Naive B cell (primary cell): Measurements from ENCODE around the gene ETV5. TPM values are rescaled to one million over a fixed set of nuclear protein-coding genes. Genes with fewer than 3 reads are reported as not detected.

ENCODE experiments used
- ATAC-seq, 2 donors: fragments of 150-1000 bp; cut with Tn5 transposase; 2 replicates each; pipeline ENCODE4 v1.10.0; 2021; ENCODE audit warnings: low read depth in 2 of 2, mild to moderate bottlenecking in 2 of 2, moderate library complexity in 2 of 2
- DNase-seq: peaks from one replicate; pipeline ENCODE4 v3.0.0; 2022
- H3K27ac Mint-ChIP-seq, 6 donors: one replicate each; pipeline ENCODE4 v1.8.0; 2020 to 2022; ENCODE audit warnings: mild to moderate bottlenecking in 6 of 6, mixed read lengths in 6 of 6, moderate library complexity in 5 of 6, inconsistent platforms in 2 of 6
- H3K27me3 Mint-ChIP-seq, 3 donors: one replicate each; pipeline ENCODE4 v1.8.0; 2021 to 2022; ENCODE audit warnings: mixed read lengths in 3 of 3, mild to moderate bottlenecking in 1 of 3
- H3K36me3 Mint-ChIP-seq, 2 donors: one replicate each; pipeline ENCODE4 v1.8.0; 2020 to 2022; ENCODE audit warnings: mixed read lengths in 2 of 2, inconsistent platforms in 1 of 2, mild to moderate bottlenecking in 1 of 2
- H3K4me1 Mint-ChIP-seq, 3 donors: one replicate each; pipeline ENCODE4 v1.8.0; 2020 to 2022; ENCODE audit warnings: mixed read lengths in 3 of 3, inconsistent platforms in 1 of 3, mild to moderate bottlenecking in 1 of 3, moderate library complexity in 1 of 3
- H3K4me3 Mint-ChIP-seq, 8 donors: one replicate each; pipeline ENCODE4 v1.8.0; 2020 to 2022; ENCODE audit warnings: mild to moderate bottlenecking in 8 of 8, mixed read lengths in 8 of 8, moderate library complexity in 8 of 8, inconsistent platforms in 2 of 8
- H3K9me3 Mint-ChIP-seq, 7 donors: one replicate each; pipeline ENCODE4 v1.8.0; 2020 to 2022; ENCODE audit warnings: mixed read lengths in 7 of 7, mild to moderate bottlenecking in 5 of 7, inconsistent platforms in 2 of 7, moderate library complexity in 1 of 7
- polyA plus RNA-seq, 6 donors: library from polyadenylated mRNA; unstranded; fragments of 300-500 nt; fragmentation: Illumina TruSeq; gene quantifications; one replicate each; pipeline ENCODE4 v1.2.3, GENCODE V29; 2021; ENCODE audit warnings: low read depth in 6 of 6

The ETV5 gene
- polyA plus RNA-seq, 6 donors from 2014 or later: 0.96 to 1.7 (median 1.1) TPM

GRCh38 chr3:186117521-186118134, 8.7 kb upstream of the ETV5 start:
- H3K9me3 Mint-ChIP-seq: peaks cover 0 to 2% (median 0%) of the 10 kb centered on the region in 7 donors
- no peak for ATAC-seq
- no peak overlapping the region for H3K27ac Mint-ChIP-seq
- H3K4me1 Mint-ChIP-seq: no peaks in the 10 kb centered on the region
- DNase-seq: no peak
- peaks cover 52 to 89% (median 82%) of the 10 kb centered on the region in 3 donors for H3K27me3 Mint-ChIP-seq
- no peaks in the 10 kb centered on the region for H3K36me3 Mint-ChIP-seq
- no peak overlapping the region for H3K4me3 Mint-ChIP-seq

- H3K4me1 Mint-ChIP-seq: peaks cover 7 to 12% (median 8%) of the 10 kb centered on the region in 3 donors
- no peak overlapping the region for H3K27ac Mint-ChIP-seq
- H3K9me3 Mint-ChIP-seq: peaks cover 0 to 4% (median 0%) of the 10 kb centered on the region in 7 donors
- no peak overlapping the region for H3K4me3 Mint-ChIP-seq
- peaks cover 64 to 97% (median 92%) of the 10 kb centered on the region in 3 donors for H3K27me3 Mint-ChIP-seq
- ATAC-seq (no peak), DNase-seq (no peak)
- H3K36me3 Mint-ChIP-seq: no peaks in the 10 kb centered on the region
Observed at GRCh38 chr3:186115239-186115996, 6.5 kb upstream of the ETV5 start.

GRCh38 chr3:186110975-186111974, 2.4 kb upstream of the ETV5 start:
- Mint-ChIP-seq H3K4me1 (peaks cover 35 to 40% (median 38%) of the 10 kb centered on the region in 3 donors), H3K27me3 (peaks cover 58 to 94% (median 78%) of the 10 kb centered on the region in 3 donors), H3K27ac (peak overlapping the region in 3 of 6 donors; percentile 42 to 63 (median 59)), H3K4me3 (peak overlapping the region in 7 of 8 donors; percentile 0 to 100 (median 85)), H3K36me3 (no peaks in the 10 kb centered on the region), H3K9me3 (peaks cover 0 to 4% (median 0%) of the 10 kb centered on the region in 7 donors)
- DNase-seq (no peak), ATAC-seq (no peak)

GRCh38 chr3:186109897-186110803, 1.3 kb upstream of the ETV5 start:
- DNase-seq: no peak
- H3K27ac Mint-ChIP-seq: peak overlapping the region in 4 of 6 donors; percentile 29 to 69 (median 56)
- peaks cover 58 to 90% (median 74%) of the 10 kb centered on the region in 3 donors for H3K27me3 Mint-ChIP-seq
- no peaks in the 10 kb centered on the region for H3K36me3 Mint-ChIP-seq
- no peak for ATAC-seq
- peak overlapping the region; percentile 84 to 100 (median 94) for H3K4me3 Mint-ChIP-seq
- peaks cover 0 to 4% (median 0%) of the 10 kb centered on the region in 7 donors for H3K9me3 Mint-ChIP-seq
- H3K4me1 Mint-ChIP-seq: peaks cover 39 to 42% (median 40%) of the 10 kb centered on the region in 3 donors

GRCh38 chr3:186108106-186108940, 566 bp downstream of the ETV5 start:
- Mint-ChIP-seq H3K27ac (peak overlapping the region in 4 of 6 donors; percentile 49 to 87 (median 55)), H3K4me1 (peaks cover 39 to 42% (median 40%) of the 10 kb centered on the region in 3 donors), H3K36me3 (no peaks in the 10 kb centered on the region), H3K9me3 (peaks cover 0 to 4% (median 0%) of the 10 kb centered on the region in 7 donors), H3K27me3 (peaks cover 53 to 77% (median 63%) of the 10 kb centered on the region in 3 donors), H3K4me3 (peak overlapping the region; percentile 84 to 100 (median 94))
- ATAC-seq: no peak
- DNase-seq: peak; percentile 26

GRCh38 chr3:186107215-186108105, 1.4 kb downstream of the ETV5 start:
- ATAC-seq (no peak), DNase-seq (peak; percentile 42)
- peak overlapping the region; percentile 84 to 100 (median 92) for H3K4me3 Mint-ChIP-seq
- peaks cover 55 to 76% (median 60%) of the 10 kb centered on the region in 3 donors for H3K27me3 Mint-ChIP-seq
- peak overlapping the region in 4 of 6 donors; percentile 52 to 57 (median 56) for H3K27ac Mint-ChIP-seq
- H3K4me1 Mint-ChIP-seq: peaks cover 39 to 42% (median 40%) of the 10 kb centered on the region in 3 donors
- peaks cover 0 to 4% (median 0%) of the 10 kb centered on the region in 7 donors for H3K9me3 Mint-ChIP-seq
- no peaks in the 10 kb centered on the region for H3K36me3 Mint-ChIP-seq

GRCh38 chr3:186105543-186105942, 3.3 kb downstream of the ETV5 start:
- H3K4me3 Mint-ChIP-seq: peak overlapping the region in 2 of 8 donors; percentile 54 to 70
- peaks cover 29 to 36% (median 33%) of the 10 kb centered on the region in 3 donors for H3K4me1 Mint-ChIP-seq
- H3K9me3 Mint-ChIP-seq: no peaks in the 10 kb centered on the region
- no peaks in the 10 kb centered on the region for H3K36me3 Mint-ChIP-seq
- DNase-seq: peak; percentile 5
- no peak for ATAC-seq
- H3K27me3 Mint-ChIP-seq: peaks cover 40 to 57% (median 41%) of the 10 kb centered on the region in 3 donors
- no peak overlapping the region for H3K27ac Mint-ChIP-seq

- peaks cover 42 to 52% (median 45%) of the 10 kb centered on the region in 3 donors for H3K27me3 Mint-ChIP-seq
- no peaks in the 10 kb centered on the region for H3K36me3 Mint-ChIP-seq
- ATAC-seq (no peak), DNase-seq (no peak)
- H3K4me1 Mint-ChIP-seq: peaks cover 14 to 20% (median 18%) of the 10 kb centered on the region in 3 donors
- H3K27ac Mint-ChIP-seq: no peak overlapping the region
- no peak overlapping the region for H3K4me3 Mint-ChIP-seq
- H3K9me3 Mint-ChIP-seq: no peaks in the 10 kb centered on the region
Observed at GRCh38 chr3:186102687-186103086, 6.2 kb downstream of the ETV5 start.

- ATAC-seq: no peak
- H3K36me3 Mint-ChIP-seq: no peaks in the 10 kb centered on the region
- no peaks in the 10 kb centered on the region for H3K9me3 Mint-ChIP-seq
- no peak overlapping the region for H3K4me3 Mint-ChIP-seq
- peaks cover 50 to 54% (median 53%) of the 10 kb centered on the region in 3 donors for H3K27me3 Mint-ChIP-seq
- no peak overlapping the region for H3K27ac Mint-ChIP-seq
- DNase-seq: no peak
- peaks cover 11 to 17% (median 16%) of the 10 kb centered on the region in 3 donors for H3K4me1 Mint-ChIP-seq
Observed at GRCh38 chr3:186100398-186100797, 8.5 kb downstream of the ETV5 start.

GRCh38 chr3:186099178-186099577, 9.7 kb downstream of the ETV5 start:
- DNase-seq (no peak), ATAC-seq (no peak)
- H3K27ac Mint-ChIP-seq: no peak overlapping the region
- H3K27me3 Mint-ChIP-seq: peaks cover 51 to 57% (median 55%) of the 10 kb centered on the region in 3 donors
- peaks cover 10 to 17% (median 16%) of the 10 kb centered on the region in 3 donors for H3K4me1 Mint-ChIP-seq
- no peak overlapping the region for H3K4me3 Mint-ChIP-seq
- no peaks in the 10 kb centered on the region for H3K36me3 Mint-ChIP-seq
- no peaks in the 10 kb centered on the region for H3K9me3 Mint-ChIP-seq
